Hematopoietic multipotent progenitor cell treated with erythropoietin and hydrocortisone succinate and interleukin-3 and kit ligand, for 15 days (in vitro differentiated cells): ENCODE measurements around the gene TMC7.
"Not testable (repeated sequence)": the region's sequence is repeated elsewhere in the genome, so short reads cannot be mapped to it uniquely, and the experiment has no call there.

Experiments
- DNase-seq: peaks from one replicate; pipeline ENCODE4 v3.0.0-alpha.2; 2015; ENCODE audit warnings: low spot score

Gene TMC7

GRCh38 chr16:18983565-18984434 lies at the start of gene TMC7:
TMC7 (plus strand) TSS chr16:18983934; CDS start chr16:18984064, 130 bp downstream.
- DNase-seq, result no peak

GRCh38 chr16:18936727-18937340 lies 46.9 kb upstream of the TMC7 start:
- no peak for DNase-seq

- DNase-seq, result no peak
Observed at GRCh38 chr16:18937390-18937789, 46.3 kb upstream of the TMC7 start.

GRCh38 chr16:18938986-18939385 lies 44.7 kb upstream of the TMC7 start:
- no peak for DNase-seq

- DNase-seq, result no peak
Observed at GRCh38 chr16:18941471-18941870, 42.3 kb upstream of the TMC7 start.

DNA sequence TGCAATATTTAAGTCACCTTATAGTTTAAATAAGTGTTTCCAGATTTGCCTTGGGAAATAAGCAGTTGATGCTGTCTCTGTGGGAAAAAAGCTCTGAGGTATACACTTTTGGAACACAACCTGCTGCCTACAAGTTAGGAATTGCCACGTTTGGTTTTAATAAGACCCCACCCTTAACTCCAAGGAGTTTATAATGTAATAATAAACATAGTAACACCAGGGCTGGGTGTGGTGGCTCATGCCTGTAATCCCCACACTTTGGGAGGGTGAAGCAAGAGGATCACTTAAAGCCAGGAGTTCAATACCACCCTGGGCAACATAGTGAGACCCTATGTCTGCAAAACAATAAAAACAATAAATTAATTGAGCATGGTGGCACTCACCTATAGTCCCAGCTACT lies 41.7 kb upstream of the TMC7 start:
- no peak for DNase-seq

GRCh38 chr16:18943414-18943813 lies 40.3 kb upstream of the TMC7 start:
- no peak for DNase-seq

DNA sequence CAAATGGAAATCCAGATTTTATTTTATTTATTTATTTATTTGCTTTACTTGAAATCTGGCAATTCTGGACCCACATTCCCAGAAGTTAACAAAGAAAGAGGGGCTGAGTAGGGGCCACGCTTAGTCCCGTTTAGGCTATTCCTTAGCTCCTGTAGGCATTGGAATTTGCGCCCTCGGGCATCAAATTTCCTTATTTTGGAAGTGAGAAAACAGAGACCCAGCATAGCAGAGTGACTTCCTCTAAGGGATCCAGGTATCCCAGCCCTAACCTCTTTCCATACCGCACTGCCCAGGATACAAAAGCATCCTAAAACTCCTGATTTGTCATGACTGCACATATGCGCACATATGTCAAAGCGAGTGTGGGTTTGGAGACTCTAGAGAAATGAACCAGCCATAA lies 38.5 kb upstream of the TMC7 start:
- DNase-seq, result no peak

DNA sequence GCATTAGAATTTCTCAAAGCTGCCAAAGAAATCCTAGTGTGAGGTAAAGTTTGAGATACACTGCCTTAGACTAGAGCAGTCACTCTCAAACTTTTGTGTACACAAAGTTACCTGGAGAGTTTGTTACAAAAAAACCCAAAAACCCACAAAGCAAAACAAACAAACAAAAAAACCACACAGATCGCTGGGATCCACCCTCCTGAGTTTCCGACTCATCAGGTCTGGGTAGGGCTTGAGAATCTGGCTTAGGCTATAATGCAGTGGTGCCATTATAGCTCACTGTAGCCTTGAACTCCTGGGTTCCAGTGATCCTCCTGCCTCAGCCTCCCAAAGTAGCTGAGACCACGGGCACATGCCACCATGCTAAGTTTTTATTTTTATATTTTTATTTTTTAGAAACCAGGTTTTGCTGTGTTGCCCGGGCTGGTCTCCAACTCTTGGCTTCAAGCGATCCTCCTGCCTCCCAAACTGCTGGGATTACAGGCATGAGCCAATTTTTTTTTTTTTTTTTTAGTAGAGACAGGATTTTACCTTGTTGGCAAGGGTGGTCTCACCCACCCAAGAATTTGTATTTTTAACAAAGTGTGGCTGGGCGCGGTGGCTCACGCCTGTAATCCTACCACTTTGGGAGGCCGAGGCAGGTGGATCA lies 35.2 kb upstream of the TMC7 start:
- DNase-seq, result no peak

GRCh38 chr16:18950469-18951185 lies 33.1 kb upstream of the TMC7 start:
- no peak for DNase-seq

DNA sequence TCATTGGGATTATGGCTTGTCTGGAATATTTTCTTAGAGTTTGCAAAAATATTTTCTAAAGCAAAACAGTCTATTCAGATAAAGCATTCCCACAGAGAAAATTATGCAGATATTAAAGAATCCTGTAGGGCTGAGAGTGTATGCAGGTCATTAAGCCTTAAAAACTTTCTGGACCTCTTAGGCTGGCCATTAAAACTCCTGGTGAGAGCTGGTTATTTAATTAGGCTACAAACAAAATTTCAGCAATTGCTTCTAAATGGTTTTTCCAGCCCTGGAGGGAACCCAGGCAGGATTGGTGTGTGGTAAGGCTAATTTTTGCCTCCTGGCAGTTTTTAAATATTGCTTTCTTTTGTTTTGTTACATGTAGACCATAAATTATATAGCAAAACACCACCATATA lies 30.2 kb upstream of the TMC7 start:
- no peak for DNase-seq

DNA sequence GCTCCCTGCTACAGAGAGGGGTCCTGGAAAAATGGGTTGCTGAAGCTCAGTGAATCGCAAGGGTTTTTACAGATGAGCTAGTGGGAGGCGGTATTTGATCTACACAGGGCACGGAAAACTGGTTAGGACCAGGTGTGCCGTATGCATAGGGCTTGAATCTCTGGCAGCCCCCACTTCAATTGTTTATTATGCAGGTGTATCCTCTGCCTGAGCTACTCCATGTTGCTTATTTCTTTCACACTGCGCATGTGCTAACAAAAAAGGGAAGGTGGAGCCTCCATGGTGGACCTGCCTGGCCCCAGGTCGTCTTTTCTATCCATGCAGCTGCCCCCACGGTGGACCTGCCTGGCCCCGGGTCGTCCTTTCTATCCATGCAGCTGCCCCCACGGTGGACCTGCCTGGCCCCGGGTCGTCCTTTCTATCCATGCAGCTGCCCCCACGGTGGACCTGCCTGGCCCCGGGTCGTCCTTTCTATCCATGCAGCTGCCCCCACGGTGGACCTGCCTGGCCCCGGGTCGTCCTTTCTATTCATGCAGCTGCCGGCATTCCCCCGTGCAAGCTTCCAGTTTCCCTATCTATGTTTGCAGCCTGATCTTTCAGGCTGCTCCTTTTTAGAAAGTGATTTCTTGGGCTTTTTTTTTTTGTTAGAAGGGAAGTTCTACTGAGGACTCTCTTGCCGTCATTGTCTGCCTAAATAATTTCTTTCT lies 27.7 kb upstream of the TMC7 start:
- not testable (repeated sequence) for DNase-seq

GRCh38 chr16:18956658-18957241 lies 27.0 kb upstream of the TMC7 start:
- DNase-seq, result not testable (repeated sequence)

- DNase-seq, result no peak
Observed at GRCh38 chr16:18958621-18959029, 25.1 kb upstream of the TMC7 start.

DNA sequence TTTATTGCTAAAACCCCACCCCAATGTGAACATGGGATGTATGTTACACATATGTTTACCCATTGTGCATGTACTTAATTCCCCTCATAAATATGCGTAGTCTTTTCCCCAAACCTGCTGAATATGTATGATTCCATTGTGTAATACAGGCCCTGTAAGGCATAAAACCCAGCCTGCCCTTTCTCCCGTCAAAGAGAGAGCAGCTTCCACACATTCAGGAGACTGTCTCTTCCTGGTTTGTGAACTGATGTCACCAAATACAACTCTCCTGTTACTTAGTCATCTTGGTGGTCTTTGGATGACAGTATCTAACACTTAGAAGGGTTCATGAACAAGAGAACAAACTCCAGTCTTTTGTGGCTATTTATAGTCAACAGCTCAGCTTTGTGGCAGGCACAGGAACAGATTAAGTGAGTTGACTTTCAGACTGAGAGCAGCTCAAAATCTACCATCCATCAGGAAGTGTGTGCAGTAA lies 24.7 kb upstream of the TMC7 start:
- DNase-seq, result no peak

DNA sequence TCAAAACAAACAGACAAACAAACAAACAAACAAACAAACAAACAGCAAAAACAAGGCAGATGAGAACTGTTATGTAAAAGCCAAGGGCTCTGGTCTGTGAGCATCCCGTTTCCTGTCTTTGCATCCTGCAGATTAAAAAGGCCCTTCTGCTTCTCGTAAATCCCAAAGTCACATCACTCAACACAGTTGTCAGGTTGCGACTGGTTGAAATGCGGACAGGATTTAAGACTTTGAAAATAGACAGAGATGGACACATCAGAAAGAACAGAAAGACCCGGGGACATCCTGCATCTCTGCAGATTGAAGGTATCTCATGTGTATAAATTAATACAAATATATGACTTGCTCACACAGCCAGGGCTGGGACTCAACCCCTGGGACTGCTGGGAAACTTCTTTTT lies 18.2 kb upstream of the TMC7 start:
- DNase-seq, result no peak

- DNase-seq, result no peak
Observed at GRCh38 chr16:18966791-18967190, 16.9 kb upstream of the TMC7 start.

- peak; percentile 78 for DNase-seq
Observed at GRCh38 chr16:18969050-18969854, 14.5 kb upstream of the TMC7 start.

DNA sequence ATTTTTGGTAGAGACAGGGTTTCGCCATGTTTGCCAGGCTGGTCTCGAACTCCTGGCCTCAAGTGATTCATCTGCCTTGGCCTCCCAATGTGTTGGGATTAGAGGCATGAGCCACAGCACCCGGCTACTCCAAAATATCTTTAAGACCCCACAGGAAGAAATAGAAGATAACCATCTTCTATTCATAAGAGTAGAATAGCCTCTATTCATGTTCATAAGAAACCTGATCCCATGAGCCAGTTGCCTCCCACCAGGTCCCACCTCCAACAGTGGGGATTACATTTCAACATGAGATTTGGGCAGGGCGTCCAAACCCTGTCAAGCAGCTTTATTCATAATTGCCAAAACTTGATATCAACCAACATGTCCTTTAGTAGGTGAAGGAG lies 13.9 kb upstream of the TMC7 start:
- DNase-seq, result no peak

DNA sequence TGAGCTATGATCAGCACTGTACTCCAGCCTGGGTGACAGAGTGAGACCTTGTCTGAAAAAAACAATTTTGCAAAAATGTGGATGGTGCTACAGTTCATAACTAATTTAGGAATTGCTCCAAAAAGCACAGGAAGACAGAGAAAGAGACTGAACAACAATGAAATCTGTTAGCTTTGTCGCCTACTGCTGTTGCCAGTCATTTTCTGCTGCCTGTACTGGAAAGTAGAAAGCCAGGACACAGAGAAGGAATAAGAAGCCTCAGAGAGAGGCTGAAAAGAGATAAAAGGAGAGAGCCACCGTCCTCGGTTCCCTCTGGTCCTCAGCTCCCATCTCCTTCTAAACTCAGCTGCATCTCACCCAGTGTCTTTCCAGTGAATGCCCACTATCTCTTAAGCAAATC lies 8.6 kb upstream of the TMC7 start:
- no peak for DNase-seq
